H1 (cell line): ENCODE data around the gene KIAA0513. TPM values are rescaled to one million over a fixed set of nuclear protein-coding genes. Genes with fewer than 3 reads are reported as not detected.

Experiments used
- CTCF ChIA-PET: fragments of 300-600 bp; sonication (Branson Sonifier 250); formaldehyde crosslinking; loops from one replicate; lab custom pipeline; 2021; ENCODE audit not compliant: partially characterized antibody; lab: Charles Lee
- POLR2A ChIA-PET: fragments of 300-600 bp; sonication (Branson Sonifier 250); formaldehyde crosslinking; loops from one replicate; lab custom pipeline; 2021; ENCODE audit warnings: inconsistent platforms; ENCODE audit not compliant: partially characterized antibody; lab: Charles Lee
- DNase-seq, 2 experiments: peaks; one replicate each; pipeline versions ENCODE4 v3.0.0 to v3.0.0-alpha.2; 2010 to 2022; ENCODE audit warnings: low spot score in 2 of 2, low read depth in 1 of 2, mixed read lengths in 1 of 2
- FAIRE-seq: peaks from 2 replicates; lab custom pipeline; 2011; peaks lifted over from hg19 to GRCh38; lab: Jason Lieb, UNC
- H2AFZ ChIP-seq: 2 replicates; pipeline ENCODE4 v1.8.1; 2012; ENCODE audit warnings: low read length, inconsistent platforms
- H2AK5ac ChIP-seq: 2 replicates; pipeline ENCODE4 v1.6.1; 2013; ENCODE audit warnings: low read depth, low read length
- H2BK120ac ChIP-seq: replicated peaks from 2 replicates; pipeline ENCODE3; 2013; ENCODE audit warnings: low read depth, low read length, inconsistent platforms
- H2BK12ac ChIP-seq: 2 replicates; pipeline ENCODE4 v1.6.1; 2013; ENCODE audit warnings: low read depth, low read length
- H2BK15ac ChIP-seq: 2 replicates; pipeline ENCODE4 v1.6.1; 2013; ENCODE audit warnings: low read length
- H2BK20ac ChIP-seq: 2 replicates; pipeline ENCODE4 v1.6.1; 2013; ENCODE audit warnings: low read length
- H2BK5ac ChIP-seq: 2 replicates; pipeline ENCODE4 v1.6.1; 2013; ENCODE audit warnings: low read depth, low read length
- H3K14ac ChIP-seq: 2 replicates; pipeline ENCODE4 v1.6.1; 2013; ENCODE audit warnings: inconsistent platforms; ENCODE audit not compliant: insufficient read length
- H3K18ac ChIP-seq: 2 replicates; pipeline ENCODE4 v1.6.1; 2013; ENCODE audit warnings: low read length; ENCODE audit errors: extremely low read depth
- H3K23ac ChIP-seq: 2 replicates; pipeline ENCODE4 v1.6.1; 2013; ENCODE audit warnings: inconsistent platforms; ENCODE audit not compliant: insufficient read length
- H3K23me2 ChIP-seq: 2 replicates; pipeline ENCODE4 v1.6.1; 2013; ENCODE audit warnings: low read depth, low read length
- H3K27ac ChIP-seq: 2 replicates; pipeline ENCODE4 v1.6.1; 2011; ENCODE audit warnings: low read depth, low read length, inconsistent platforms
- H3K27me3 ChIP-seq, 4 experiments: replicated peaks in 1 of 4; 1 replicate in 1 of 4; 2 replicates in 3 of 4; pipeline versions ENCODE4 v1.6.1 to v1.8.1; 2011 to 2013; ENCODE audit warnings: low read length in 3 of 4, mild to moderate bottlenecking in 3 of 4, inconsistent platforms in 2 of 4, mixed read lengths in 2 of 4, moderate library complexity in 1 of 4; ENCODE audit not compliant: control insufficient read depth in 3 of 4, insufficient read depth in 3 of 4; ENCODE audit errors: extremely low read depth in 1 of 4
- H3K36me3 ChIP-seq, 4 experiments: 2 replicates each; pipeline versions ENCODE4 v1.6.1 to v1.8.1; 2011 to 2013; ENCODE audit warnings: mild to moderate bottlenecking in 4 of 4, low read length in 3 of 4, moderate library complexity in 2 of 4, control low read depth in 1 of 4, inconsistent platforms in 1 of 4; ENCODE audit not compliant: insufficient read depth in 4 of 4, control insufficient read depth in 2 of 4
- H3K4ac ChIP-seq: replicated peaks from 2 replicates; pipeline ENCODE3; 2013; ENCODE audit warnings: low read length, low read depth, mixed read lengths, inconsistent platforms; ENCODE audit not compliant: insufficient read length
- H3K4me1 ChIP-seq, 4 experiments: replicated peaks in 1 of 4; 1 replicate in 1 of 4; 2 replicates in 3 of 4; pipeline versions ENCODE4 v1.6.1 to v1.8.1; 2011 to 2013; ENCODE audit warnings: low read length in 3 of 4, inconsistent platforms in 2 of 4, mixed read lengths in 1 of 4; ENCODE audit not compliant: insufficient read depth in 4 of 4, control insufficient read depth in 3 of 4
- H3K4me2 ChIP-seq, 2 experiments: 2 replicates each; pipeline versions ENCODE4 v1.6.1 to v1.8.1; 2011 to 2013; ENCODE audit warnings: low read depth in 2 of 2, low read length in 2 of 2, control low read depth in 1 of 2, inconsistent platforms in 1 of 2, mild to moderate bottlenecking in 1 of 2; ENCODE audit not compliant: insufficient read depth in 1 of 2
- H3K4me3 ChIP-seq, 4 experiments: fragments of 200-600, 300-600 bp in 1 of 4; sonication (generic), shearing (Covaris generic), sonication (Bioruptor Twin) in 1 of 4; 2 replicates each; pipeline versions ENCODE4 v1.5.1 to v1.8.1; 2011 to 2016; ENCODE audit warnings: low read length in 4 of 4, low read depth in 3 of 4, control low read depth in 2 of 4, inconsistent platforms in 2 of 4, mild to moderate bottlenecking in 2 of 4, mixed read lengths in 1 of 4, moderate library complexity in 1 of 4; ENCODE audit not compliant: insufficient read depth in 2 of 4; ENCODE audit errors: extremely low read depth in 1 of 4
- H3K56ac ChIP-seq: replicated peaks from 2 replicates; pipeline ENCODE3; 2013; ENCODE audit warnings: low read depth, mild to moderate bottlenecking, mixed read lengths, low read length, inconsistent platforms; ENCODE audit not compliant: insufficient read length
- H3K79me1 ChIP-seq: 2 replicates; pipeline ENCODE4 v1.6.1; 2013; ENCODE audit warnings: low read depth, low read length, control low read depth
- H3K79me2 ChIP-seq, 2 experiments: 2 replicates each; pipeline versions ENCODE4 v1.6.1 to v1.8.1; 2012 to 2013; ENCODE audit warnings: low read length in 2 of 2, mild to moderate bottlenecking in 2 of 2, inconsistent platforms in 1 of 2; ENCODE audit not compliant: insufficient read depth in 2 of 2, control insufficient read depth in 1 of 2
- H3K9ac ChIP-seq, 4 experiments: replicated peaks in 1 of 4; 1 replicate in 1 of 4; 2 replicates in 3 of 4; pipeline versions ENCODE4 v1.6.1 to v1.8.1; 2011 to 2013; ENCODE audit warnings: low read depth in 3 of 4, low read length in 3 of 4, control low read depth in 2 of 4, mild to moderate bottlenecking in 2 of 4, moderate library complexity in 2 of 4, inconsistent platforms in 1 of 4; ENCODE audit errors: extremely low read depth in 1 of 4
- H3K9me3 ChIP-seq, 2 experiments: 2 replicates each; pipeline versions ENCODE4 v1.6.1 to v1.8.1; 2012 to 2013; ENCODE audit warnings: mild to moderate bottlenecking in 2 of 2, moderate library complexity in 2 of 2, control low read depth in 1 of 2, inconsistent platforms in 1 of 2, low read depth in 1 of 2, low read length in 1 of 2, mixed read lengths in 1 of 2; ENCODE audit not compliant: insufficient read depth in 2 of 2
- H4K20me1 ChIP-seq, 2 experiments: replicated peaks in 1 of 2; 2 replicates each; pipeline versions ENCODE3 to v1.8.1; 2011 to 2013; ENCODE audit warnings: inconsistent platforms in 2 of 2, low read length in 2 of 2, mild to moderate bottlenecking in 1 of 2; ENCODE audit not compliant: insufficient read depth in 2 of 2, control insufficient read depth in 1 of 2
- H4K5ac ChIP-seq: 2 replicates; pipeline ENCODE4 v1.6.1; 2013; ENCODE audit warnings: low read length, low read depth, mixed read lengths, inconsistent platforms; ENCODE audit not compliant: insufficient read length
- H4K8ac ChIP-seq: 2 replicates; pipeline ENCODE4 v1.8.0; 2013; ENCODE audit warnings: mild to moderate bottlenecking, moderate library complexity, low read length, inconsistent platforms; ENCODE audit not compliant: insufficient read depth; ENCODE audit errors: extremely low read depth
- H4K91ac ChIP-seq: replicated peaks from 2 replicates; pipeline ENCODE3; 2013; ENCODE audit warnings: low read length, mixed read lengths, inconsistent platforms; ENCODE audit not compliant: insufficient read length
- KDM1A ChIP-seq: fragments of 200-600, 300-600 bp; sonication (generic); IDR thresholded peaks from 2 replicates; pipeline ENCODE4 v1.7.1; 2016; ENCODE audit warnings: mild to moderate bottlenecking, low read length, borderline replicate concordance
- TEAD4 ChIP-seq: IDR thresholded peaks from 2 replicates; pipeline ENCODE4 v1.6.1; 2012; ENCODE audit warnings: low read depth, low read length, inconsistent platforms, mixed read lengths
- WGBS, 2 experiments: shearing (Covaris generic) in 1 of 2; methylation state at CpG; one replicate each; pipeline versions ENCODE4 v1.1.6 to v1.1.7; 2013 to 2015; ENCODE audit warnings: low lambda C conversion rate in 2 of 2, mixed read lengths in 2 of 2, inconsistent platforms in 1 of 2, low coverage in 1 of 2, missing lambda C conversion rate in 1 of 2; ENCODE audit not compliant: insufficient replicate concordance in 2 of 2, insufficient coverage in 1 of 2, insufficient read length in 1 of 2; ENCODE audit errors: extremely low coverage in 1 of 2, missing lambda C conversion rate in 1 of 2; 5-methylcytosine and 5-hydroxymethylcytosine counted together
- polyA plus RNA-seq, 7 experiments: library from polyadenylated mRNA; depleted of rRNA in 3 of 7; stranded (reverse) in 5 of 7; unstranded in 2 of 7; fragments of >200 nt in 5 of 7; fragments of 200-250 nt in 2 of 7; gene quantifications; 1 replicate in 5 of 7; 2 replicates in 1 of 7; 4 replicates in 1 of 7; pipeline versions ENCODE4 v1.2.1 to v1.2.3, GENCODE V29; 2011 to 2013; ENCODE audit warnings: missing spikeins in 2 of 7, mixed read lengths in 2 of 7
- total RNA-seq: library from RNA; stranded (reverse); fragmentation: NEBNext Ultra II Directional; extraction: Animal tissue kit (Norgen Biotek cat#: 25700); gene quantifications from 2 replicates; pipeline ENCODE4 v1.2.1, GENCODE V29; 2021

Gene KIAA0513
- total and polyA plus RNA-seq, 2 of the 8 experiments (the other 6 are each of a cell fraction or from before 2014, with no cell fraction given) = 2.1 to 6.1 TPM

- Histone ChIP-seq H3K27ac (no peak overlapping the region), H3K79me2 (no peaks in the 10 kb centered on the region), H2AFZ (no peak overlapping the region), H4K91ac (no peak overlapping the region), H3K23ac (no peak overlapping the region), H2BK120ac (no peak overlapping the region), H3K4me2 (no peak overlapping the region), H3K23me2 (no peaks in the 10 kb centered on the region), H4K20me1 (no peaks in the 10 kb centered on the region), H3K27me3 (no peaks in the 10 kb centered on the region), H3K4me3 (no peak overlapping the region), H3K14ac (no peak overlapping the region), H3K9ac (no peak overlapping the region), H4K5ac (no peak overlapping the region), H2BK15ac (no peak overlapping the region), H3K9me3 (no peaks in the 10 kb centered on the region), H3K36me3 (no peaks in the 10 kb centered on the region; a peak in 1 of 8 replicates), H3K4me1 (no peaks in the 10 kb centered on the region), H3K56ac (no peak overlapping the region), H3K18ac (no peak overlapping the region), H2AK5ac (no peak overlapping the region), H4K8ac (no peak overlapping the region), H2BK12ac (no peak overlapping the region), H2BK20ac (no peak overlapping the region), H3K4ac (no peak overlapping the region), H3K79me1 (no peaks in the 10 kb centered on the region), H2BK5ac (no peak overlapping the region)
- ChIA-PET CTCF (interaction anchor here (0.6 to 2.3 kb wide), 12 partner anchors 9 to 417 kb away, joined by 3 to 9 read pairs (median 4); partner anchors contain the start of gene KIAA0513), POLR2A (no interaction called here)
- FAIRE-seq (no peak), DNase-seq (no peak)
- peak; percentile 82 for TF ChIP-seq KDM1A
- TF ChIP-seq TEAD4 = no peak
- WGBS, 2 experiments = 88% methylated on average over 5 of the region's 5 CpGs; no CpG with 5 or more reads in 1 of the 2 experiments
Observed at GRCh38 chr16:85105475-85105874, 77.9 kb downstream of the KIAA0513 start.
